GM19351 (cell line): Measurements from ENCODE around the gene ANTKMT.
A peak's percentile ranks its signal among the peaks of the same experiment; 100 is the strongest.

Source experiments
- ATAC-seq: cut with Tn5 transposase; IDR thresholded peaks from one replicate; pipeline ENCODE4 v1.9.1; 2021; ENCODE audit warnings: mild to moderate bottlenecking, moderate library complexity; ENCODE audit not compliant: unreplicated experiment

Gene ANTKMT

DNA sequence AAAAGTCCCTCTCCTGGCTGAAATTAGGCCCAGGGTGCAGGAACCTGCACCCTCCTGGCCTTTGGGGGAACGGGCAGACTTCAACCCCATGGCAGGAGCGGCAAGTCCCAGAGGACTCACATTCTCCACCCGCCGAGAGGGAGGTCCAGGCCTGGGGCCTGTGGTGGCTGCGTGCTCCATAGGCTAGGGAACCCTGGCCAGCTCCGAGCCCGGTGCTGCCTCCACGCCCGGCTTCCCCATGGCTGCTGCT, 5.2 kb downstream of the ANTKMT start:
- ATAC-seq = no peak

DNA sequence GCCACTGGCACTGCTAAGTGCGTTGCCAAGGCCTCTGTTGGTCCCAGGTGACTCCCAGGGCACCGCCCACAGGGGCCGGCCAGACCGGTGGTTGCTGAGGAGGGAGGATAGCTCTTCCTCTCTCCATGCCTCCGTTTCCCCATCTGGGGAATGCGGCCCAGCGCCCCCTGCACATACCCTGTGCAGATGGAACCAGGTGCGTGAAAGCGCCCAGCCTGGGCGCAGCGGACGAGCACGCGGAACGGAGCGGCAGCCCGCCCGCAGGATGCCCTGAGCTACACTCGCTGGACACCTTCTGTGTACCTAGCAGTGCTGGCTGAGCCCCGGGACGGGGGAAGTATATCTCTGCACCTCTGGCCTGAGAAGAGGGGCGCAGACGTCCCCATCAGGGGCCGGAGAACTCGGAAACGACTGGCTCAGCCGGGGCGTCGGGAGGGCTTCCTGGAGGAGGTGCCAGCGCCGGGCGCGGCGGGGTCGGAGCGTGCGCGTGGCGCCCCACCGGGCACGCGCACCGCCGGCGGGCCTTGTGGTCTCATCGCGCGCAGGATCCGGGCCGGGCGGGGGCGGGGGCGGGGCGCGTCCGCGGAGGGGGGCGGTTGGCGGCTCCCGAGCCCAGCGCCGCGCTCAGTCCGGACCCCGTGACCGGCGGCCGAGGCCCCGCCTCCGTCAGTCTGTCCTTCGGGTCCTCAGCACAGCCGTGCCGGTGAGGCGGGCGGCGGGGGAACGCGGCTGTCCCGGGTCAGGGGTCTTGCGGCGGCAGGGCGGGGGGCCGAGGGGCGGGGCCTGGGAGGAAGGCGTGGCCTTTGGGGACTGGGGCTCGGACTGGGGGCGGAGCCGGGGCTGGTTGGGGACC, 5.7 kb downstream of the ANTKMT start, which contains the start of the genes CCDC78 and HAGHL:
Gene CCDC78, minus strand, starts transcription at position 6 of the 853 bp plus-strand sequence. CDS start 76 bp downstream, outside the sequence.
Gene HAGHL, plus strand, starts transcription at position 669 of the 853 bp plus-strand sequence. CDS start 404 bp downstream, outside the sequence.
- peak; percentile 37 for ATAC-seq

DNA sequence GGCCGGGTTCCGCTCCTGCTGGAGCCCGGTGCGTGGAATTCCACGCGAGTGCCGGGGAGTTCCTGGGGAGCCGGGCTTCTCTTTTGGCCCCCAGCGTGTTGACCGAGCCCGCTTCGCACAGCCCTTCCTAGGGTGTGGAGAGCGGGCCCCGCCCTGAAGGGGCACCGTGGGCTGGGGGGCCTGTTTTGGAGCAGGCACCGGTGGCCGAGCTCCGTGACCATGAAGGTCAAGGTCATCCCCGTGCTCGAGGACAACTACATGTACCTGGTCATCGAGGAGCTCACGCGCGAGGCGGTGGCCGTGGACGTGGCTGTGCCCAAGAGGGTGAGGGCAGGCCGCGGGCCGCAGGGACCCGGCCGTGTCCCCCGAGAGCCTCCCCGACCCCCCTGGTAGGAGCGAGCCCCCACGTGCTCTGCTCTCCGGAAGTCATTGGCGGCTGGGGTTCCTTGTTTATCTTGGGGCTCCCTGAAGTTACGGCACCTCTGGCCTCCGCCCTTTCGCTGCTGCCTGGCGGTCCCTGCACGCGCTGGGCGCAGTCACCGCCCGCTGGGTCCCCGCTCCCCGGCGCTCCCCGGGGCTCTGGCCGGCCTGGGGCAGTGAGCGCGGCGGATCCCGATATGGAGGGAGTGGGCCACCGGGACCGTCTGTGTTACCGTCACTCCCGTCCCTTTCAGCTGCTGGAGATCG, 6.5 kb downstream of the ANTKMT start:
- peak; percentile 14 for ATAC-seq

DNA sequence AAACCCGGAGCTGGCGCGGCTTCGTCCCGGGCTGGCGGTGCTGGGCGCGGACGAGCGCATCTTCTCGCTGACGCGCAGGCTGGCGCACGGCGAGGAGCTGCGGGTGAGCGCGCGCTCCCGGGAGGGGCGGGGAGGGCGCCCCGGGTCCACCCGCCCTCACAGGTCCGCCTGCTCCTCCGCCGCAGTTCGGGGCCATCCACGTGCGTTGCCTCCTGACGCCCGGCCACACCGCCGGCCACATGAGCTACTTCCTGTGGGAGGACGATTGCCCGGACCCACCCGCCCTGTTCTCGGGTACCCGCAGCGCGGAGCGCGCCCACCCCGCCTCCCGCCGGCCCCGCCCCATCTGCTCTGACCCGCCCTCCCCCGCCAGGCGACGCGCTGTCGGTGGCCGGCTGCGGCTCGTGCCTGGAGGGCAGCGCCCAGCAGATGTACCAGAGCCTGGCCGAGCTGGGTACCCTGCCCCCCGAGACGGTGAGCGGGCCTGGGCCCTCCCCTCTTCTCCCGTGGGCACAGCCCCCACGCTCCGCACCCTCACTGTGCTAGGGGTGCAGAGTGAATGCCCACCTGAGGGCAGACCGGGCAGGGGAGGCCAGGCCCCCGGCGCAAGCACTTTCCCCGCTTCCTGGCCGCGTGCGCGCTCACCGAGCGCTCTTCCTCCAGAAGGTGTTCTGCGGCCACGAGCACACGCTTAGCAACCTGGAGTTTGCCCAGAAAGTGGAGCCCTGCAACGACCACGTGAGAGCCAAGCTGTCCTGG, 7.4 kb downstream of the ANTKMT start:
- ATAC-seq = no peak

DNA sequence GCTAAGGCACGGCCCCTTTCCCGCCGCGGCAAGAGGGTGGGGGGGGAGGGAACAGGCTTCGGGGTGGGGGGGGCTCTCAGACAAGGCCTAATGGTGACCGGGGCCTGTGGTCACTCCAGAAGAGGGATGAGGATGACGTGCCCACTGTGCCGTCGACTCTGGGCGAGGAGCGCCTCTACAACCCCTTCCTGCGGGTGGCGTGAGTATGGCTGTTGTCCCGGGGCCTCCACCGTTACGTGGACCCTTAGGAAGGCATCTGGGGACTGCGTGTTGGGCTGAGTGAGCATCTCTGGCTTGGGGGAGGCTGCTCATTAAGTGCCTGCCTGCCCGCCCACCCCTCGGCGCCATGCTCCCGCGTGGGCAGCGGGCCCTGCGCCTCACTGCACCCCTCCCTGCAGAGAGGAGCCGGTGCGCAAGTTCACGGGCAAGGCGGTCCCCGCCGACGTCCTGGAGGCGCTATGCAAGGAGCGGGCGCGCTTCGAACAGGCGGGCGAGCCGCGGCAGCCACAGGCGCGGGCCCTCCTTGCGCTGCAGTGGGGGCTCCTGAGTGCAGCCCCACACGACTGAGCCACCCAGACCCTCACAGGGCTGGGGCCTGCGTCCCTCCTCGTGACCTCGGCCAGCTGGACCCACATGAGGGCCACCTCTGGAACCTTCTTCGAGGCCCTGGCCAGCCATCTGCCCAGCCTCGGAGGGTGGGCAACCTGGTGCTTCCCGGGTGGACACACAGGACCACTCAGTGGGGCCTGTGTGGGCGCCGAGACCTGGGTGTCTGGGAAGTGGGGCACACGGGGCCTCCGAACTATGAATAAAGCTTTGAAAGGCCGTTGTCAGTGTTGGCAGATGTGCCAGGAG, 8.2 kb downstream of the ANTKMT start:
- no peak for ATAC-seq

DNA sequence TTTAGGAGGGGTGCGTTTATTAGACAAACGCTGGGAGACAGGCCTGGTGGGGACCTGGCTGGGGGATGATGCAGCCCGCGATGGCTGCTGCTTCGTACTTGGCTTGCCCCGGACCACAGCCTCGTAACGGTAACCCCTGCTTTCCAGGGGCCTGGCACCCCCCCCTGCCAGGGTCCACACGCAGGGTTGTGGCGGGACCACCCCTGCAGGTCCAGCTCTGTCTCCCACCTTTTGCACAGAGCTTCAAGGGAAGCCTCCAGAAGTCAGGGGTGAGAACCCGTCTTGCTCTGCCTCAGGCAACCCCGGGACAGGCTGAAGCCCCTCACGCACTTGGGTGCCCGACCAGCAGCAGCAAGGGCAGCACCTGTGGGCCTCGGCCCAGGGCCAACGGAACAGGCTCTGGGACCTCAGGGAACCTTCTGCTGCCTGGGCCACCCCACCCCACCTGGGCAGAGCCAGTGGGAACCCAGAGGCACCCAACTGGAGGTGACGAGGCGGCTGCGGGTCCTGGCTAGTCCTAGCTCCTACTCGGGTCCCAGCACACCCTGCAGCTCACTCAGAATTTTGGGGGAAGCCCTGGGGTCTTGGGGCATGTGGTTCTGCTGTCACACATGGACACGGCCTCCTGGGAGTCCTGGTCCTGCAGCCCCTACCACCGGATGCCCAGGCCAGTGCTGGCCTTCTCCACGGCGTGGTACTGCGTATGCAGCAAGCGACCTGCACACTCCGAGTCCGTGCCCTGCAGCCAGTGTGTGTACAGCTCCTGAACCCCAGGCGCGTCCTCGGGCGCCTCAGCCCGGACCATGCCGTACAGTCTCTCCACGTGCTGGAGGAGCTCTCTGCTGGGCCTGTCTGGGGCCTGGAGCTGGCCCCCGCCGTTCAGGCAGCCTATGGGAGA, 9.1 kb downstream of the ANTKMT start:
- ATAC-seq = no peak

DNA sequence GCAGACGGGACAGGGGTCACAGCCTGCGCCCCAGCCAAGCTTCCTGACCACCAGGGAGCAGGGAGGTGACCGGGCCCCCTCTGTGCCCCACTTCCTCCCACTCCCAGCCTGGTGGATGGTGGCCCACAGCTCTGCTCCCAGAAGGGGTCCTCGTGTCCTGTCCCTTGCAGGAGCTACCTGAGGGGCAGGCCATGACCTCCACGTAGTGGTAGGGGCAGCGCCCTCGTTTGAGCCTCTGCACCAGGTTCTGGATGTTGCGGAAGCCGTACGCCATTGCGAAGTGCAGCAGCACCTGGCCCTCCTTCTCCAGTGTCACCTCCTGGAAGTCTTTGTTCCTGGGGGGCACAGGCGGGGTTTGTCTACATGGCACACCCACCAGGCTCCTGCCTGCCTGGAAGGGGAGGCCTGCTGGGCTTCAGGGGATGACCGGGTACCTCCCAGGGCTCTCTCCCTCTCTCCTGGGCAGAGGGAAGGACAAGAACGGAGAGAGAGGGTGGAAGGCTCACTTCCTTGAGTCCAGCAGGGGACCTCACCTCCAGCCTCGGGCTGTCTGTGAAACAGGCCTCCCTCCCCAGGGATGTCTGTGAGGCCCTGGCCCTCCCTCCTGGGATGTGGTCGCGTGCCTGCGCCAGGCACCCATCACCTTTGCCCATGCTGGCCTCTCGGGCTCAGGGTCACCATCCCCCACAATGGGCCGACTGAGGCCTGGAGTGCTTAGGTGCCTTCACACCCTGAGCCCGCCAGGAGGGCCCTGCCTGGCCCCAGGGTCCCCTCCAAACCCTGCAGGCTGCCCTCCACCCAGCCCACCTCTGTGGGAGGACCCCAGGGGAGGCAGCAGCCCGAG, 9.9 kb downstream of the ANTKMT start:
- ATAC-seq = no peak

DNA sequence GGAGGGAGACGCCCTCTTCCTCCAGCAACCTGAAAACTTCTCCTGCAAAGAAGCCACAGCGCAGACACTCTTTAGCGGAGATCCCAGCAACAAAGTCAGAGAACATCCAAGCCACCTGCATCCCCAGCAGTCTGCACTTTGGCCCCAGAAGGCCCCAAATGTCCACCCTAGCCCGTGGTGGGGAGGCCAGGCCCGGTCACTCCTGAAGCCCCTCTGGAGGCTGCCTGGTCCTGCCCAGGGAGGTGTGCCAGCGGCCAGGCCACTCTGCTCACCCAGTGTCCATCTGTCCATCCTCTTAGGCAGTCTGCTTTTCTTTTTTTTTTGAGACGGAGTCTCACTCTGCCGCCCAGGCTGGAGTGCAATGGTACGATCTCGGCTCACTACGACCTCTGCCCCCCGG, 11.4 kb downstream of the ANTKMT start:
- ATAC-seq = no peak

DNA sequence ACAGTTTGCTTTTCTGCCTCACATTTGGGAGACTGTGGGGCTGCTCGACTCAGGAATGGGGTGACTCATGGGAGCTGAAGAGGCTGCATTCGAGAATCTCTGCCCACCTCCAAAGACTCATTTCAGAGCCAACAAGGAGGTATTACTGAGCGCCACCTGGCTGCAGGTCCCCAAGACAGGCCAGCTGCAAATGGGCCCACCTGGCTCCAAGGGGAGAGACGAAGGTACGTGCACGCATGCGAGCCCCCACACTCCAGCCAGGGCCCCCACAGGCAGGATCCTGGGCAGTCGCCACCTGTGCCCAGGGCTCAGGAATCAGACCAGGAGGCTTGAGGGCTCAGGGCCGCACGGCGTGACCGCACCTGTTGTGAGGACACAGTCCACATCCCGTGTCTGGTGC, 12.0 kb downstream of the ANTKMT start:
- no peak for ATAC-seq

DNA sequence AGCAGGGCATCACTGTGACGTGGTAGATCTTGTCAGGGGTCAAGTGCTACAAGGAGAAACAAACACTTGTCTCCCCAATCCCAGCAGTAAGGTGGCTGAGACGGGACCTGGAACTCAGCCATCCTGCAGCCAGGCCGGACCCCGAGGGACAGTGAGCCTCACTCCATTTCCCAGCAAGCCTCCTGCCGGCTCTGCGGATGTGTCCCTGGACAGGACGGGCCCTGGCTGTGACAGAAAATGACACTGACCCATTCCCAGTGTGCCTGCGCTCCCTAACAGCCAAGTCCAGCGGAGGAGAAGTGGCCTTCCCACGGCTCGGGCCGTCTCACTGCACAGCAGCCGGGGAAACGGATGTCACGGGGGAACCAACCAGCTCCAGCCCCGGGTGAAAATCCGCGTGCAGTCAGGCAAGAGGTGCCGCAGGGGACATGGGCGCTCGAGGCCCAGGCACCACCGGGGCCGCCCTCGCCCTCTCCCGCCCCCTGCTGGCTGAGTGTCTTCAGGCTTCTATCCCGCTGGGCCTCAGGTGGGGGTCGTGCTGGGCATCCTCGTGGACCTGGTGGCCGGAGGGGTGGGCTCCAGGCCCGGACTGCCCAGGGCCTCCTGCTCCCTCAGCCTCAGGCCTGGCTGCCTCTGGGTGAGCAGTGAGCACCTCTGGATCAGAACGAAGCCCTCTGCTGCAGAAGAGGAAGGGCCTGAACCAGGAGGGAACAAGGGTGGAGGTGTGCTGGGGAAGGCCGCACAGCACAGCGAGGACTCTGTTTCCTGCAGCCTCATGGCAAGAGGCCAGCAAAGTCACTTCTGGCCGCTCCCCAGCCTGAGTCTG, 12.6 kb downstream of the ANTKMT start:
- no peak for ATAC-seq

DNA sequence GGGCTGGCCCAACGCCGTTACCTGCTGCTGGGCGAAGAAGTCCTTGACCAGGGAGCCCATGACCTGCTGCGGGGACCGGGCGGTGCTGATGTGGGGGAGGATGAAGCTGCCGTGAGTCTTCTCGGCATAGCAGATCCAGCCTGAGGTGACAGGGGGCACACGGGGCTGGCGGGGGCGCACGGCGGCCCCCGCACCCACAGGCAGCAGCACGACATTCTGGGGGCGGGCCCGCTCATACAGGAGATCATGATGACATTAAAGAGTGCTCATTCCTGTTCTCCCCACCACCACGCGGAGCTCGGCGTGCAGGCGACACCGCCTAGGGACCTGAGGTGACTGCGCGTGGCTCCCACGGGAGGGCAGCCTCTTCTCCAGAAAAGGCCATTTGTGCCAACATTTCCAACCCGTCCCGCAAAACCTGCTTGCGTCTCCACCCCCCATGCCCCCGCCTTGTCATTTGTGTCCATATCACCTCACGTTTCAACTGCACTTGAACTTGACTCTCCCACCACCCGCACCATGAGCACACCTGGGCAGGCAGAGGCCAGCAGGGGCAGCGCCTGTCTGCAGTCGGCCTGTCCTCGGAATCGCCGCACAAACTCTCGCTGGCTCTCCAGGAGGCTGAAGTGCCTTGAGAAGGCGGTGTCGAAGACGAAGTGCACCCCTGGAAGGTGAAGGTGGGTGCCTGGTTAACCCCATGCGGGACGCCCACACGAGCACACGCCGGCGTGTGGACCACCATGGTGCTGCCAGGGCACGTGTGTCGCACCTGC, 13.4 kb downstream of the ANTKMT start:
- no peak for ATAC-seq

DNA sequence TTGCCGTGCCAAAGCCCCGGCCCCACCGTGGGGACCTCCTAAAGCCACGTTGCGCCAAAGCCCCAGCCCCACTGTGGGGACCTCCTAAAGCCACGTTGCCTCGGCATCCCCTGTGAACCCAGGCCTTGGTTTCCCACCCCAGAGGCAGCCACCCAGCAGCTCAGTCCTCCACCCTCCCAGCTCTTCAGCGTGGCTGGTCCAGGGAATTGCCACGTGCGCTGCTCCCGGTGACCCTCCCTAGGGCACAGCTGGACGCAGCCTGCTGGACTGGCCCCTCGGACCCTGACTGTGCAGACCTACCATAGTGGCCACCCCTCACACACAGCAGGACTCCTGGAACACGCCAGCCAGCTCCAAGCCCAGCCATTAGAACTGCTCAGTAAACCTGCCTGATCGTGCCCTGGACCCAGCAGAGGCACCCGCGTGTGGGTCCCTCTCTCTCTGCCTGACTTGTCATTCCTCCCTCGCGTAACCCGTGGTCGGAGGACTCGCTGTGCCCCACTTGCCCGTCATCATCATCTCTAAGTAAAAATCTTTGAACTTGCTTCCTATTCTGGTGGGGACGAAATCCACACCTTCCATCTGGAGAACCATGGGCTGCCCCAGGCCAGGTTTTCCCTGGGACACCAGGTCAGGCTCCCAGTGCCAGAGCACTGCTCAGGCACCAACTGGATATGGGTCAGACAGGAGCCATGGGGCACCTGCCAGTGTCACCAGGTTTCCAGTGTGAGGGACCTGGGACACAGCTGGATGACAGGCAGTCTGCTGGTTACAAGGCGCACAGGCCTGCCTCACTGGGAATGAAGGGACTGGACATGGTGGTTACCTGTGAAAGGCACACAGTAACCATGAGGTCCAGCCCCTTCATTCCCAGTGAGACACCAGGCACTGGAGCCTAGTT, 14.3 kb downstream of the ANTKMT start:
- no peak for ATAC-seq

DNA sequence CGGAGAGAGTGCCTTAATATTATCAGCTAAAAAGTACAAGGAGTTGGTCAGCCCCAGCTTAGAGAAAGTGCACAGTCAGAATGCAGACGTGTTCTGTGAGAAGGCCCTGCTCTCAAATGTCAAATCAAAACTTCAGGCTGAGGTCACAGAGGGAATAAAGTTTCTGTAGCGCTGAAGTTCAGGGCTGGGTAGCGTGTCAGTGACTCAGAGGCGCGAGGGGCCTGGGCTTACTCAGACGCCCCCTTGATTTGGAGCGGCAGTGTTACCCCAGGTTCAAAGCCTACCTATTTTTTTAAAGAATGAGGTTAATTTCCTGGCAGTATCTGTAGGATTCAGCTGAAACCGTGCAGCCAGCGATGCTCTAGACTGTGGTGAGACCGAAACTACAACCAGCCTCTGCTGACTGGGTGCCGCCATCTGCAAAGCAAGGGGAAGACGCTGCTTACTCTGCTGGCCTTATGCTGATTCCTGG, 15.1 kb downstream of the ANTKMT start:
- peak; percentile 49 for ATAC-seq

DNA sequence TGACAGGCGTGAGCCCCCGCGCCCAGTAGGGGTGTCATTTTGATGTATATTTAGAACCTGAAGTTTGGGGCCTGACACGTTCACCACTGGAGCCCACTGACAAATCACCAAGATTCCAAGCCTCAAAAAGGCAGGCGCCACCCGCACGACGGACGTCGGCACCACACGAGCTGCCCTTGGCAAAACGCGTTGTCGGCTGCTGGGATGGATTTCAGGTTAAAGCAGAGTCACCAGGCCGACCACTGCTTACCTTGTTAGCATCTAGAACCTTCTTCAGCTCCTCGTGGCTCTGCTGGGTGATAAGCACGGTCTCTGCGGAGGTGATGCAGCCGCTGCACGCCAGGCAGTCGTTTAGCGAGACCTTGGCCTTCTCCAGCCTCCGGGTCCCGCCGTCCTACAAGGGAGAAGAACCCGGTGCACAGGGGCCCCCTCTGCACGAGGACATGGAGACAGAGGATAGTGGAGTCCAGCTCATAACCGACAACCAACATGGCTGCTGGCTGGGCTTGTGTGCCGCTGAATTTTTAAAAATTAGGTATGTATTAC, 16.1 kb downstream of the ANTKMT start:
- no peak for ATAC-seq

DNA sequence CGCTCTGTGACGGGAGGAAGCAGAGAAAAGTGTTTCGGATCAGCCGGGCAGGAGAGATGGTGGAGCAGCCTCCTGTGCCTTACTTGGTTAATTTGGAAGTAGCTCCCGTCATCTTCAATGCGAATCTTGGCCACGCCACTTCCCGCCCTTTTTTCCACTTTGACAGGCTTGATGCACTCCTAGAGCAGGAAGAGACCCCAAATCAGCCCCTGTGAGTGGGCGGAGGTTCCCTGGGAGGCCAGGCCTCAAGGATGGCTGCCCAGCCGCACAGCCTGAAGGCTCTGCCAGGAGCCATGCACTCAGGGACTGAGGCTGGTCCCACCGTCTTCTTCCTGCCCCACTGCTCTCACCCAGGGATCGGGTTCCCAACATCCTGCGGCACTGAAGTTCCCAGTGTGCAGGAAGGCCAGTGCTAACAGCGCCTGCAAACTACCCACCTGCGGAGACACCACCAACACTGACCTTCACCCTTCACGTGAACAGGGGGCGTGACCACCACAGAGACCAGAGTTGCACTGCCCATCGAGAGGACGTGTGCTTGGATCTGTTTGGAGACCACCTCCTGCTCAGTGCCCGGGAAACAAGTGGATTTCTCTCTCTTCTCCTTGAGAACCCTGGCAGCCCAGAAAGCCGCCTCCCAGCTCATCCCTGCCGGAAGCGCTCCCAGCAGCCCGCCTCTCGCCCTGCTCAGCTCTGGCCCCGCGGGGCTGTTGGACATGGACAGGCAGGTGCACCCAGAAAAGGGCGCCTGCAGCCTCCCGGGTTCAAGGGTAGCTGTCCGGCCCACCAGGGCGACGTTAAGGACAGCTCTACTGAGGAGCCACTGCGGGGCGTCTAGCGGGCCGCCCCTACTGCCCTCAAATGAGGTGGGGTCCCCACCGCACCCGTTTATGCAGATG, 18.9 kb downstream of the ANTKMT start:
- ATAC-seq = no peak
